Kidney epithelial cell (primary cell): ENCODE measurements around the gene ERGIC1. TPM values are rescaled to one million over a fixed set of nuclear protein-coding genes. Genes with fewer than 3 reads are reported as not detected.

Source experiments
- DNase-seq: peaks from one replicate; pipeline ENCODE4 v3.0.0-alpha.2; 2010; ENCODE audit warnings: low read depth
- H3K27me3 ChIP-seq: 2 replicates; pipeline ENCODE4 v1.6.0; 2011; ENCODE audit warnings: low read length; ENCODE audit not compliant: control insufficient read depth, insufficient read depth
- H3K36me3 ChIP-seq: 2 replicates; pipeline ENCODE4 v1.5.1; 2011; ENCODE audit warnings: low read length; ENCODE audit not compliant: control insufficient read depth, insufficient read depth
- H3K4me3 ChIP-seq: 2 replicates; pipeline ENCODE4 v1.5.1; 2011; ENCODE audit warnings: low read depth, mild to moderate bottlenecking, control low read depth, low read length
- total RNA-seq: library from RNA; depleted of rRNA; stranded (reverse); fragments of >200 nt; gene quantifications from 2 replicates; pipeline ENCODE4 v1.2.3, GENCODE V29; 2015
- TF ChIP-seq, protein P1 (sequence below): IDR thresholded peaks from 2 replicates; pipeline ENCODE4 v1.5.1; 2011; ENCODE audit warnings: mild to moderate bottlenecking, moderate library complexity, low read length, control low read depth, inconsistent platforms; ENCODE audit not compliant: insufficient read depth, poor library complexity, severe bottlenecking

The ERGIC1 gene
- total RNA-seq, 1 donor from 2014 or later = 183 TPM

DNA sequence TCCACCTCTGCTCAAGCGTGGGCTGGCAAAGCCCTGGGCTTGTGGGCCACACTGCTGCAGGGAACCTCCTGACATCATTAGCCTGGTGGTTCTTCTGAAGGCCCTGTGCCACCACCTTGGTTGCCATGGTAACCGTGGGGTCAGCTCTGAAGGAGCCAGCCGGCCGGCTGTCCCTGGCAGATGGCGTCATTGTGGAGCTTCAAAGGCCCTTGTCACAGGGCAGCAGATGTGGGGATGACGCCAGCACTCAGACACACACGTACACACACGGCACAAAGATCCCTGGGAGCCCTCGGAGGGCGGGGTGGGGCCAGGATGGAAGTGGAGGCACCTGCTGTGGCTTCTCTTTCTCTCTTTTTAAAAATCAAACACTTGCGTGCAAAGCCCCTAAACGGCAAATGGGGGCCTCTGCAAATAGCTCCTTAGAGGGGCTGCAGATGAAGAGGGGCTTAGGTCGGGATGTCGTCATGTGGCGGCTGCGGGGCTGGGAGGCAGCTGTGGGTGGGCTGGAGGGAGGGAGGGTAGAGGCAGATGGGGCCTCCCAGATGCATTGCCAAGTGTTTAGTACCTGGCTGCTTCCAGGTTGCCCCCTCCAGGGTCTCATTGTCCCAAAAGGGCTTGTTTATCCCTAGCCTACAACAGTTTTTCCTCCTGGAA, 105.7 kb downstream of the ERGIC1 start:
- TF ChIP-seq, protein P1, sequence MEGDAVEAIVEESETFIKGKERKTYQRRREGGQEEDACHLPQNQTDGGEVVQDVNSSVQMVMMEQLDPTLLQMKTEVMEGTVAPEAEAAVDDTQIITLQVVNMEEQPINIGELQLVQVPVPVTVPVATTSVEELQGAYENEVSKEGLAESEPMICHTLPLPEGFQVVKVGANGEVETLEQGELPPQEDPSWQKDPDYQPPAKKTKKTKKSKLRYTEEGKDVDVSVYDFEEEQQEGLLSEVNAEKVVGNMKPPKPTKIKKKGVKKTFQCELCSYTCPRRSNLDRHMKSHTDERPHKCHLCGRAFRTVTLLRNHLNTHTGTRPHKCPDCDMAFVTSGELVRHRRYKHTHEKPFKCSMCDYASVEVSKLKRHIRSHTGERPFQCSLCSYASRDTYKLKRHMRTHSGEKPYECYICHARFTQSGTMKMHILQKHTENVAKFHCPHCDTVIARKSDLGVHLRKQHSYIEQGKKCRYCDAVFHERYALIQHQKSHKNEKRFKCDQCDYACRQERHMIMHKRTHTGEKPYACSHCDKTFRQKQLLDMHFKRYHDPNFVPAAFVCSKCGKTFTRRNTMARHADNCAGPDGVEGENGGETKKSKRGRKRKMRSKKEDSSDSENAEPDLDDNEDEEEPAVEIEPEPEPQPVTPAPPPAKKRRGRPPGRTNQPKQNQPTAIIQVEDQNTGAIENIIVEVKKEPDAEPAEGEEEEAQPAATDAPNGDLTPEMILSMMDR = no peak
- no peak overlapping the region for H3K4me3 ChIP-seq

DNA sequence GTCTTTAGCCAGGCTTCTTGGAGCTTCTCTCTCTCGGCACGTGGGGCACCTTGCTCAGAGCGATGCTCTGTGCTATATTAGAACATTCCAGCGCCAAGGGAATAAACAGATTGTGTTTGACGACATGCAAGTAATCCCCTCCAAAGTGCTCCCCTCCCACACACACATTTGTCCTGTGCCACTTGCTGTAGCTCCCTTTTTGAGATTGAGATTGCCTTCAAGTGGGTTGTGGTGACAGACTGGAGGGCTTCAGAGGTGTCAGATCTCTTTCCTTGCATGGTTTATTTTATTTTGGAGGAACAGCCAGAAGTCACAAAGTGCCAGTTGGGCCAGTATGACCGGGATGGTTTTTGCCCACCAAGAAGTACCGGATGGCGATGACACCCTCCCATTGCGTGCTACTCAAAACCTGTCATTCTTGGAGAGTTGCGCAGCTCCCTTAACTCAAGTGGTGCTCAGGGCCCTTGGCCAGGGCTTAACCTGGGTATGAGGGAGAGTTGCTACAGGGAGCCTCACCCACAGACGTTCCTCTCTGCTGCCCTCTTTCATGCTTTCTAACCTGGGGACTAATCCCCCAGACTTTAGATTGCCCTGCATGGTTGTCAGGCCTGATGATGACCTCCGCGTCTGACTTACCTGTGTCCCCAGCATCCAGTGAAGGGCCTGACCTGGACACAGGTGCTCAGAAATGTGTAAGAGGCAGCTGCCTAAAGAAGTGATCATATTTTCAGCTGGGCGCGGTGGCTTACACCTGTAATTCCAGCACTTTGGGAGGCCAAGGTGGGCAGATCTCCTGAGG, 106.4 kb downstream of the ERGIC1 start:
- no peak for DNase-seq
- Histone ChIP-seq H3K36me3 (no peaks in the 10 kb centered on the region), H3K4me3 (no peak overlapping the region), H3K27me3 (no peaks in the 10 kb centered on the region)
- TF ChIP-seq, protein P1 = no peak

More for the DNA sequence above, 105.7 kb downstream of the ERGIC1 start:
- H3K36me3 ChIP-seq = peaks cover 1% of the 10 kb centered on the region
- no peaks in the 10 kb centered on the region for H3K27me3 ChIP-seq
- no peak for DNase-seq

DNA sequence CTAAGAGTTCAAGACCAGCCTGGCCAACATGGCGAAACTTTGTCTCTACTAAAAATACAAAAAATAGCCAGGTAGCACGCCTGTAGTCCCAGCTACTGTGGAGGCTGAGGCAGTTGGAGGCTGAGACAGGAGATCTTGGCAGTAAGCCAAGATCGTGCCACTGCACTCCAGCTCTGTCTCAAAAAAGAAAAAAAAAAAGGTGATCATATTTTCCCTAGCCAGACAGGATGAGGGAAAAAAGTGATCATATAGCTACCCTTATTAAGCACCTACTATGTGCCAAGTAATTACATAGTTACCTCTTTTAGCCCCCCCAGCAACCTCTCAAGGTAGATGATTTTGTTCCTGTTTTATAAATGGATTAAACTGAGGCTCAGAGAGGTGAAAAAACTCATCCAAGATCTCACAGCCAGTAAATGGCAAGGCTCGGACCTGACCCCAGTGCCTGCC, 107.0 kb downstream of the ERGIC1 start:
- no peak for DNase-seq
- Histone ChIP-seq H3K27me3 (no peaks in the 10 kb centered on the region), H3K4me3 (no peak overlapping the region), H3K36me3 (no peaks in the 10 kb centered on the region)
- TF ChIP-seq, protein P1 = no peak

DNA sequence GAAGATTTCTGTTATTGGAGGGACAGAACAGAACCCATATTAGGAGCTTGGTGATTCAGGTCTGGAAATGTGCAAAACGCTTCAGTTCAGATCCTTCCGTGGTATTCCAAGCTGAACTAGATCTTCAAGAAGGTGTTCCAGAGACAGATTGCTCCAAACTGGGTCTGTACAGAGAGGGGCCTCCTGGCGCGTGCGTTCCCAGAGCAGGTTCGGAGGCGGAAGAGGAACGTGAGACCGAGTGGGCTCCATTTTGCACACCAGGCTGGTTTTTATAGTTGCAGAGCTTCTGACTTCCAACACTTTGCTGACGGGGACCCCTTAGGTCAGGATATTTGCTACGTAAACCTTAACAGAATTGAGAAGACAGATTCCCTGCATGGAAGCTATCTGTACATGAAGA, 108.5 kb downstream of the ERGIC1 start:
- Histone ChIP-seq H3K4me3 (no peak overlapping the region), H3K27me3 (no peaks in the 10 kb centered on the region), H3K36me3 (no peaks in the 10 kb centered on the region)
- TF ChIP-seq, protein P1 = no peak
- no peak for DNase-seq

DNA sequence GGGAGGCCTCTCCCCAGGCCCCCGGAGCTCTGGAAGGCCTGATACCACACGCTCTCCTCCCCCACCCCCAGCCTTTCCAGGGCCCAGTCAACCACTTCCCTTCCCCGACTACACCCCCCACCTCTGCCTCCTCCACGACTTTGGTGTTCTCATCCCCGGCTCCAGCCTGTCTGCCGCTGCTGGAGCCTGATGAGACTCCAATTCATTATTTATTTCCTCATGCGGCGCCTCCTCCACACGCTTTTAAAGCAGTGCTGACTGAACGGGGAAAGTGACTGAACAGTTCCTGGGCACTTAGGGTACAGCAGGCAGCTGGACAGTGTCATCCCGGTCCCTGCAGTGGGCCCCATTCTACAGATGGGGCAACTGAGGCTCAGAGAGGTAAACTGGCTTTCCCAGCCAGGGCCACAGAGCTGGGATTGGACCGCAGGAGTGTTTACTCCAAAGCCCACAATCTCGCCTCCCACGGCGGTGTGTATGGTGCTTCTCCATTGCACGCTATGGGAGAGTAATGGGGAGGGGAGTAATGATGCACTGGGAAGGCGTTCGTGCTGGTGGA, 109.3 kb downstream of the ERGIC1 start:
- no peak for DNase-seq
- H3K36me3 ChIP-seq = no peaks in the 10 kb centered on the region

More for the DNA sequence above, 109.3 kb downstream of the ERGIC1 start:
- Histone ChIP-seq H3K27me3 (no peaks in the 10 kb centered on the region), H3K4me3 (no peak overlapping the region)
- TF ChIP-seq, protein P1 = no peak
